GM19238 (cell line): ENCODE measurements around the gene CNOT2.
A peak's percentile ranks its signal among the peaks of the same experiment; 100 is the strongest.
"Not testable (repeated sequence)": the region's sequence is repeated elsewhere in the genome, so short reads cannot be mapped to it uniquely, and the experiment has no call there.

Experiments used
- DNase-seq: peaks from one replicate; pipeline ENCODE4 v3.0.0; 2011; ENCODE audit warnings: low spot score; ENCODE audit not compliant: insufficient read length

CNOT2 gene

DNA sequence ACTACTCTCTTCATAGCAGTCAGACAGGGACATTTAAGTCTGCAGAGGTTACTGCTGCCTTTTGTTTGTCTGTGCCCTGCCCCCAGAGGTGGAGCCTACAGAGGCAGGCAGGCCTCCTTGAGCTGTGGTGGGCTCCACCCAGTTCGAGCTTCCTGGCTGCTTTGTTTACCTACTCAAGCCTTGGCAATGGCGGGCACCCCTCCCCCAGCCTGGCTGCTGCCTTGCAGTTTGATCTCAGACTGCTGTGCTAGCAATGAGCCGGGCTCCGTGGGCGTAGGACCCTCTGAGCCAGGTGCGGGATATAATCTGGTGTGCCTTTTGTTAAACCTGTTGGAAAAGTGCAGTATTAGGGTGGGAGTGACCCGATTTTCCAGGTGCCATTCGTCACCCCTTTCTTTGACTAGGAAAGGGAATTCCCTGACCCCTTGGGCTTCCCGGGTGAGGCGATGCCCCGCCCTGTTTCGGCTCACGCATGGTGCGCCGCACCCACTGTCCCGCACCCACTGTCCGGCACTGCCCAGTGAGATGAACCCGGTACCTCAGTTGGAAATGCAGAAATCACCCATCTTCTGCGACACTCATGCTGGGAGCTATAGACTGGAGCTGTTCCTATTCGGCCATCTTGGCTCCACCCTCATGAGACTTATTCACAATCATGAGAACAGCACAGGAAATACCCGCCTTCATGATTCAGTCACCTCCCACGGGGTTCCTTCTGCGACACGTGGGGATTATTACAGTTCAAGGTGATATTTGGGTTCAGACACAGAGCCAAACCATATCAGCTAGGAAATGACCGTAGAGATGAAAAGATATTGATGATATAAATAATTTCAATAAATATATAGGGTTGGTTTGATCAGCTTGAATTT lies 61.7 kb downstream of the CNOT2 start:
- not testable (repeated sequence) for DNase-seq

- no peak for DNase-seq
Observed at GRCh38 chr12:70305794-70306193, 62.6 kb downstream of the CNOT2 start.

DNA sequence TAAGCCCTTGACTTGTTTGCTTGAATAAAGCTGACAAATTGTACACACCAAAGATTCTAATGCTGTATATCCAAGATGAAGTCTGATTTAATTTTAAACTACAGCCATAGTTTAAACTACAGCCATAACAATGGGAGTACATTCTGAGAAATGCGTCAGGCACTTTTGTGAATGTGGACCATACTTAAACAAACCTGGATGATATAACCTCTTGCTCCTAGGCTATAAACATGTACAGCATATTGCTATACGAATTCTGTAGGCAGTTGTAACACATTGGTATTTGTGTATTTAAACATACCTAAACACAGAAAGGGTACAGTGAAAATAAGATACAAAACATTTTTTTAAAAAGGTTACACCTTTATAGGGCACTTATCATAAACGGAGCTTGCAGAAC lies 63.4 kb downstream of the CNOT2 start:
- DNase-seq = no peak

GRCh38 chr12:70307868-70308267 lies 64.6 kb downstream of the CNOT2 start:
- no peak for DNase-seq

- no peak for DNase-seq
Observed at GRCh38 chr12:70309348-70309747, 66.1 kb downstream of the CNOT2 start.

DNA sequence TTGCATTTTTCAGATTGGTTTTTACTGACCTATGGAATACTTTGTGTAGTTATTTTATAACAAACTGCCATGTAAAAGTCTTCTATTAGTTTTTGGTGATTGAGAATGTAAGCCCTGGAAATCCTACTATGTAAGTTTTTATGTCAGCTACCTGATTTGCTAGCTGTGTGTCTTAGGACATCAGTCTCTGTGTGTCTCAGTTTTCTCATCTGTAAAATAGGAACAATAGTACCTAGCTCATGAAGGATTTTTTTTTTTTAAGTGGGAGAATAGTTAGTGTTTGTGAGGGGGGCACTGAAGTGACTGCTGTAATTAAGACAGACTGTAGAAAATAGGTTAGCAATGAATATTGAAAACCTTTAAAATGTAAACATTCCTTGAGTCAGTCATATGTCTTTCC lies 70.9 kb downstream of the CNOT2 start:
- no peak for DNase-seq

- peak; percentile 1 for DNase-seq
Observed at GRCh38 chr12:70317781-70318180, 74.5 kb downstream of the CNOT2 start.

DNA sequence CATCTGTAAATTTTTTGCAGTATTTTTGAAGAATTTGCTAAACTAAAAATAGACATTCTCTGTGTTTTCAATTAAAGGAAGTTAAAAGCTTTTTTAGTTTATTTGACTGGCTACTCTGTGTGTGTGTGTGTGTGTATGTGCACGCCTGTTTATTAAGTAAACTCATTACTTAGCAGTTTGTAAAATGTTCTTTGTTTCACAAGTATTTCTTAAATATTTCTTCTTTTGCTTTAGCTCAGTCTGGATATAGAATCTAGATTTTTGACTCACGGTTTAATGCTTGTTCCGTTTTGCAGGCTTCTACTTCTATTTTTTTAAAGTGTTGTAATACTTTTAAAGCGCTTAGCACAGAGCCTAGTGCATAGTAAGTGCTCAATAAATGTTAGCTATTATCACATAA lies 76.4 kb downstream of the CNOT2 start:
- DNase-seq = no peak

DNA sequence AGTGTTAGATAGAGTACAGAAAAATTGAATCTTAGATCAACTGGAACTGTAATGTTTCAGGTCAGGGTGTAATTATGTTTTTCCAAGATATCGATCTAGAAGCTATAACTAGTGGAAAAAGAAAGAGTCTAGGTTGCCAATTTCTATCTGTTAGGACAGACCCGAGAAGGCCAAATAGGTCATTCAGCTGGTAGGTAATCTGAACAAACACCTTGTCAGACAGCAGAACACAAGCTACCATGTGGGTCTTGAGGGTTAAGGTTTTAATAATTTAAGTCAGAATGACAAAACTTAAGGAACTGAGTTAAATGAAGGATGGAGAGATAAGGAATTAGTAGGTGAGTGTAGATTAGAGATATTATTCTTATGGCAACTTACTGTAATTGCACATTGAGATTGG lies 78.0 kb downstream of the CNOT2 start:
- no peak for DNase-seq

DNA sequence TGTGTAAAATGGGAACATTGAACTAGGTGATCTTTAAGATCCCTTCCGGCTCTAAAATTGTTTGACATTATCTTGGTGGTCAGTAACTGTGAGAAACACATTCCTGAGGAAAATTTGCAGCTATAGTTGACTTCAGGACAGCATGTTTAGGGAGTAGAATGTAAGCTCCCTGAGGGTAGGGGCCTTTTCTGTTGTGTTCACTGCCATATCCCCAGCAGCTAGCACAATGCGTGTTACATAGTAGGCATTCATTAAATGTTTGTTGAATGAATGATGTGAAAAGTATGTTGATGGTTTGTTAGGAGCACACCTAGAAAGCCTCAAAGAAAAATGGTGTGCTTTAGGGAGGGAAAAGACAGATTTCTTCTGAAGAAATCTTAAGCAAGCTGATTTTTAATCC lies 84.3 kb downstream of the CNOT2 start:
- DNase-seq = no peak

GRCh38 chr12:70329728-70330127 lies 86.5 kb downstream of the CNOT2 start:
- DNase-seq = no peak

- no peak for DNase-seq
Observed at GRCh38 chr12:70330158-70330557, 86.9 kb downstream of the CNOT2 start.

- no peak for DNase-seq
Observed at GRCh38 chr12:70332236-70332635, 89.0 kb downstream of the CNOT2 start.

- no peak for DNase-seq
Observed at GRCh38 chr12:70334742-70335141, 91.5 kb downstream of the CNOT2 start.

DNA sequence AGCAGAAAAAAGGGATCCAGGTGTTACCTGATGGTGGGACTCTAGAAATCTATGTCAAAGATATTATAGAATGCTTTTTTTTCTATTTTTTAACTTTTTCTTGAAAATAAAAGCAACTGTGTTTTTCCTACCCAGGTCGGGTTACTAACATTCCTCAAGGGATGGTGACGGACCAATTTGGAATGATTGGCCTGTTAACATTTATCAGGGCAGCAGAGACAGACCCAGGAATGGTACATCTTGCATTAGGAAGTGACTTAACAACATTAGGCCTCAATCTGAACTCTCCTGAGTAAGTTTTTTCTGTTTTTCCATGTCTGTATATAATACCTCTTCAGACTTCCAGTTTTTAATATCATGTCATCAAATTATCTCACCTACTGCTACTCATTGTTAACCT lies 95.3 kb downstream of the CNOT2 start:
- DNase-seq = no peak

DNA sequence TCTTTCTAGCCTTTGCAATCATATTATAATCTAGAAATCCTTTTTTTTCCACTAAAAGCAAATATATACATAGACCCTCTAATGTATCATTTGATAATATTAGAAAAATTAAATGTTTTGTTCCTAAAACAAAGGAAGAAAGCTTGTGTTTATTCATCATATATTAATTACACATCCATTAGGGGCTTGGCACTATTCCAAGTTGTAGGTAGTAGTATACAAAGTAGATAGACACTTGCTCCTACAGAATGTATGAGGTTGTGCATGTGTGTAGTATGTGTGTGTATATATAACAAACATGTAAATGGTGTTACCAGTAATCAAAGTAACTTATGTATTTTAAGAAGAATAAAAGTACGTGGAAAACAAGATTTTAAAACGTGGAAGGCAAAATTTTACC lies 107.8 kb downstream of the CNOT2 start:
- no peak for DNase-seq

GRCh38 chr12:70353780-70354660 lies 110.8 kb downstream of the CNOT2 start:
- DNase-seq = no peak

GRCh38 chr12:70354787-70355186 lies 111.6 kb downstream of the CNOT2 start:
- no peak for DNase-seq

GRCh38 chr12:70355972-70356371 lies 112.7 kb downstream of the CNOT2 start:
- no peak for DNase-seq

GRCh38 chr12:70359458-70360197 lies 116.4 kb downstream of the CNOT2 start:
- DNase-seq = no peak

DNA sequence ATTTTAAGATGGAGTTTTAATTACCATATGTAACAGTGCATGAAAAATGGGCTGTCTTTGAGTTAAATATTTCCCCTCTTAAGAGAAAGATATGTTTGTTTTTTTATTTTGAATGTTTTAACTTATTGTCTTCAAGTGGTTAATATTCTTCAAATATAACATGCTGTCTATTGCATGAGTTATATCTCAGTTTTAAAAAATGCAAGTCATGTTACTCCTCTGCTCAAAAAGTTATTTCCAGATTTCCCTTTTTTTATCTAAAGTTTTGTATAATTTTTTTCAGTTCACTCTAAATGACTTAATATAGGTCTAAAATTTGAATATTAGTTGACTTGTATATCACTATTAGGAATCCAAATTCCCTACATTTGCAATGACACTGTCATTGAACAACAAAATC lies 117.0 kb downstream of the CNOT2 start:
- no peak for DNase-seq
